ENCODE data around the gene DOK7.

GRCh38 chr4:3450643-3451042 is 12.5 kb upstream of the DOK7 start:
- no peak for TF ChIP-seq YY1 (IDR thresholded peaks at IDR 0.05; ENCODE audit: insufficient read depth, insufficient read length)
- TF ChIP-seq ZNF274 (IDR thresholded peaks at IDR 0.05; ENCODE audit: low read depth, low read length), result no peak
